Stimulated activated CD8-positive, alpha-beta memory T cell treated with anti-CD3 and anti-CD28 coated beads, Interleukin-7, amount 100 ng/mL, for 1 hour (primary cell): Measurements from ENCODE around the gene SULT2A1.
"Not testable (repeated sequence)": the region's sequence is repeated elsewhere in the genome, so short reads cannot be mapped to it uniquely, and the experiment has no call there.

Experiments
- DNase-seq, 2 donors: peaks; one replicate each; pipeline ENCODE4 v3.0.0-alpha.2; 2020; ENCODE audit warnings: low read depth in 2 of 2

SULT2A1 gene

GRCh38 chr19:47886010-47886559 is at the start of gene SULT2A1:
SULT2A1 (minus strand) TSS chr19:47886315; CDS start chr19:47886257, 58 bp downstream.
- no peak for DNase-seq

- not testable (repeated sequence) for DNase-seq
These were observed 42.5 kb upstream of the SULT2A1 start for GRCh38 chr19:47928581-47928980.

- not testable (repeated sequence) for DNase-seq
These were observed 34.0 kb upstream of the SULT2A1 start for GRCh38 chr19:47920107-47920506.

GRCh38 chr19:47910191-47910590 is 24.1 kb upstream of the SULT2A1 start:
- DNase-seq = not testable (repeated sequence)

GRCh38 chr19:47909350-47909749 is 23.2 kb upstream of the SULT2A1 start:
- DNase-seq = peak; percentile 32 to 49

GRCh38 chr19:47901370-47901769 is 15.3 kb upstream of the SULT2A1 start:
- DNase-seq = no peak

- DNase-seq = no peak
These were observed 13.2 kb upstream of the SULT2A1 start for GRCh38 chr19:47899335-47899734.

GRCh38 chr19:47897861-47898260 is 11.7 kb upstream of the SULT2A1 start:
- no peak for DNase-seq

- no peak for DNase-seq
These were observed 10.7 kb upstream of the SULT2A1 start for GRCh38 chr19:47896773-47897172.

GRCh38 chr19:47896019-47896418 is 9.9 kb upstream of the SULT2A1 start:
- DNase-seq = no peak

GRCh38 chr19:47895165-47895782 is 9.2 kb upstream of the SULT2A1 start:
- DNase-seq = no peak

- DNase-seq = no peak
These were observed 6.0 kb upstream of the SULT2A1 start for GRCh38 chr19:47891923-47892666.

- DNase-seq = no peak
These were observed 5.5 kb upstream of the SULT2A1 start for GRCh38 chr19:47891622-47891922.

GRCh38 chr19:47890865-47891621 is 4.9 kb upstream of the SULT2A1 start:
- DNase-seq = no peak

GRCh38 chr19:47885067-47885463 is 1.1 kb downstream of the SULT2A1 start:
- no peak for DNase-seq

- DNase-seq = no peak
These were observed 3.2 kb downstream of the SULT2A1 start for GRCh38 chr19:47882890-47883289.

GRCh38 chr19:47881757-47882156 is 4.4 kb downstream of the SULT2A1 start:
- DNase-seq = no peak

- DNase-seq = not testable (repeated sequence)
These were observed 6.7 kb downstream of the SULT2A1 start for GRCh38 chr19:47879385-47879784.

- DNase-seq = no peak
These were observed 7.2 kb downstream of the SULT2A1 start for GRCh38 chr19:47878906-47879305.

GRCh38 chr19:47865166-47865565 is 20.9 kb downstream of the SULT2A1 start:
- DNase-seq = no peak

- peak; percentile 63 to 77 for DNase-seq
These were observed 22.6 kb downstream of the SULT2A1 start for GRCh38 chr19:47863514-47863936.

- DNase-seq = no peak
These were observed 24.5 kb downstream of the SULT2A1 start for GRCh38 chr19:47861630-47862029.
